ENCODE results near the gene ARHGAP12. TPM values are rescaled to one million over a fixed set of nuclear protein-coding genes. Genes with fewer than 3 reads are reported as not detected.
A peak's percentile ranks its signal among the peaks of the same experiment; 100 is the strongest.

The ARHGAP12 gene
- total RNA-seq, 1 donor from 2014 or later: 29.8 TPM

DNA sequence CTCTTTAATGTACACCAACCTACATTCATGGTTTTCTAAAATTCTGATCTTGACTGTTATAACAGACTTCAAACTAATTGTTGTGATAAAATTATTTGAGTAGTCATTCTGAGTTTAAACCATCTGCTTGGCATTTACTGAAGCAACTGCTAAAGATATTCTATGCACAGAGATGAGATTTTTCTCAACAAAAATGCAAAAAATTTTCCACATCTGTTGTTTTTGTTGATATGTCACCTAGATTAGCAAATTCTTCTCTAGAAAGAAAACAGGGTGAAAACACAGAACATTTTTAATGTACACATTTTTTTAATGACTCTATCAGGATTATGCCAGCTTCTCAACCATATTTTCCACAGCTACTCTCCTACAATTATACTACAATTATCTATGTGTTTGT, 42.7 kb downstream of the ARHGAP12 start:
- no peak for DNase-seq
- intact Hi-C loops (cut with DNase I): no loop called here
- no peaks in the 10 kb centered on the region for H3K9me3 ChIP-seq
- H3K36me3 ChIP-seq: no peaks in the 10 kb centered on the region
- H3K4me3 ChIP-seq: no peak overlapping the region
- H3K27me3 ChIP-seq (ENCODE audit: low read depth): no peaks in the 10 kb centered on the region
- ATAC-seq: no peak
- H3K4me1 ChIP-seq: peaks cover 5% of the 10 kb centered on the region
- TF ChIP-seq CTCF (IDR thresholded peaks at IDR 0.05): no peak
- no peak overlapping the region for H3K27ac ChIP-seq

DNA sequence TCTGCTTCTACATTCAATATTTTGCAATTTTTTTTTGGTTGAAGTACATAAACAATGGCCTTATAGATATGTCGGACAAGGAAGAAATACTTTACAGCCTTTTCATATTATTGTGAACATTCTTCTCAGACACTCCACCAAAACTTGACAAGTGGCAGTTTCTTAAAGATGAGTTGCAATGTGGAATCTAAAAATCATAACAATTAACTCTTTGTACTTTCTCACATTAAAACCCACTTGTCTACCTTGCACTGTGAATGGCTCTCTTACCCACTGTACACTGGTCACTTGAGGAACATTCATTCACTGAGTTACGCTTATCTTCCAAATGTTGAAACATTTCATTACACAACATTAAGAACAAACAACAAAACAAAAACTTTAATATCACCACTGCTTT, 44.2 kb downstream of the ARHGAP12 start:
- Histone ChIP-seq H3K36me3 (no peaks in the 10 kb centered on the region), H3K9me3 (no peaks in the 10 kb centered on the region), H3K27me3 (ENCODE audit: low read depth) (no peaks in the 10 kb centered on the region), H3K4me3 (no peak overlapping the region), H3K27ac (no peak overlapping the region), H3K4me1 (peaks cover 5% of the 10 kb centered on the region)
- TF ChIP-seq CTCF (IDR thresholded peaks at IDR 0.05): no peak
- intact Hi-C loops (cut with DNase I): no loop called here
- DNase-seq (no peak), ATAC-seq (no peak)

GRCh38 chr10:31883397-31883796, 45.2 kb downstream of the ARHGAP12 start:
- Histone ChIP-seq H3K36me3 (no peaks in the 10 kb centered on the region), H3K9me3 (no peaks in the 10 kb centered on the region), H3K4me1 (peaks cover 5% of the 10 kb centered on the region), H3K27ac (no peak overlapping the region), H3K27me3 (ENCODE audit: low read depth) (no peaks in the 10 kb centered on the region), H3K4me3 (no peak overlapping the region)
- no peak for ATAC-seq
- no peak for DNase-seq
- intact Hi-C loops (cut with DNase I): no loop called here
- no peak for TF ChIP-seq CTCF (IDR thresholded peaks at IDR 0.05)

DNA sequence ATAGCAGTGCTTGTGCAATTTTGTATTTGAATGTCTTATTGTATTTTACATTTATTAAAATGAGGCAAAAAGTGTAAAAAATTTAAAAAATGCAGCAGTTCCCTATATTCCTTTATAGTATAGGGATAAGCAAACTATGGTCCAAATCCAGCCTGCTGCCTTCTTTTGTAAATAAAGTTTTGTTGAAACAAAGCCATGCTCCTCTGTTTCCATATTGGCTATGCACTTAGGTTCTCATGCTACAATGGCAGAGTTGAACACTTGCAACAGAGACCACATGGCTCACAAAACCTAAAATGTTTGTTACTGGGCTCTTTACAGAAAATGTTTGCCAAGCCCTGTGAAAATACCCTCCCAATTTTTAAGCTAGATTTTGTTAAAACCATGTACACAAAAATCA, 50.1 kb downstream of the ARHGAP12 start:
- no peak for TF ChIP-seq CTCF (IDR thresholded peaks at IDR 0.05)
- peaks cover 10% of the 10 kb centered on the region for H3K4me1 ChIP-seq
- intact Hi-C loops (cut with DNase I): no loop called here
- H3K9me3 ChIP-seq: no peaks in the 10 kb centered on the region
- ATAC-seq (no peak), DNase-seq (no peak)
- no peak overlapping the region for H3K4me3 ChIP-seq
- H3K27ac ChIP-seq: no peak overlapping the region
- H3K27me3 ChIP-seq (ENCODE audit: low read depth): no peaks in the 10 kb centered on the region
- no peaks in the 10 kb centered on the region for H3K36me3 ChIP-seq

DNA sequence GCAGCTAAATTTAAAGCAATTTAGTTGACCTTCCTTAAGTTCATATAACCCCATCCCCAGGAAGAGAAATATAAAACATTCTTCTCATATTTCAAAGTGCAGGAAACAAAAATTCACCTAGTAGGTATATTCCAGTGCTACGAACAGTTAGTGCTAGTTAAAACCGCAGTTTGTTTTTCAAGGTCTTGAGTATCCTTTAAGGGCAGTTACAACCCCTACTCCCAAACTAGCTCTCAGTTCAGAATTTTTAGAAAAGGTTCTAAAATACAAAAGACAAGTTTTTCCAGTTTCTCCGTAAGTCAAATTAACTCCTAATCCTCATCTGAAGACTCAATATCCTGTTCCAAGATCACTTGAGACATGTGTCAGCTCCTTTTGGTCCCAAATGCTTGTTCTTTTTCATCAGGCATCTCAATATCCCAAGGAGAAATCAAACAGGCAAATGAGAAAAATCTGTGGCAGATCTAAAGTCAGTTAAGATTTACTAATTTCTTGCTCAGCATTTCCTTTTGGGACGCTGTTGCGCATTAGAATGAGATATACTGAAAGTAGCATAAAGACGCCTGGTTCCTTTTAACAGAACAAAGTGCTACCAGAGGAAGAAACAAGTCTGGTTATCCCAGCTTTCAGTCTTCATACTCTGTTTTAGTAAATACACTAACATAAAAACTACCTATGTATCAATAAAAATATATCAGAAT, 51.8 kb downstream of the ARHGAP12 start:
- no peak for TF ChIP-seq CTCF (IDR thresholded peaks at IDR 0.05)
- Histone ChIP-seq H3K36me3 (no peaks in the 10 kb centered on the region), H3K4me1 (peaks cover 10% of the 10 kb centered on the region), H3K27ac (no peak overlapping the region), H3K4me3 (no peak overlapping the region), H3K9me3 (no peaks in the 10 kb centered on the region), H3K27me3 (ENCODE audit: low read depth) (no peaks in the 10 kb centered on the region)
- intact Hi-C loops (cut with DNase I): no loop called here
- ATAC-seq: peak in 1 of 2 donors; percentile 59
- DNase-seq: no peak
